DMS153 treated with DMSO at 0.1 percent for 48 hours (cell line): ENCODE data around the gene CLDN22.

Source experiments
- DNase-seq: peaks from one replicate; lab custom pipeline; 2025; ENCODE audit not compliant: unreplicated experiment; lab: John Stamatoyannopoulos, UW

The CLDN22 gene

DNA sequence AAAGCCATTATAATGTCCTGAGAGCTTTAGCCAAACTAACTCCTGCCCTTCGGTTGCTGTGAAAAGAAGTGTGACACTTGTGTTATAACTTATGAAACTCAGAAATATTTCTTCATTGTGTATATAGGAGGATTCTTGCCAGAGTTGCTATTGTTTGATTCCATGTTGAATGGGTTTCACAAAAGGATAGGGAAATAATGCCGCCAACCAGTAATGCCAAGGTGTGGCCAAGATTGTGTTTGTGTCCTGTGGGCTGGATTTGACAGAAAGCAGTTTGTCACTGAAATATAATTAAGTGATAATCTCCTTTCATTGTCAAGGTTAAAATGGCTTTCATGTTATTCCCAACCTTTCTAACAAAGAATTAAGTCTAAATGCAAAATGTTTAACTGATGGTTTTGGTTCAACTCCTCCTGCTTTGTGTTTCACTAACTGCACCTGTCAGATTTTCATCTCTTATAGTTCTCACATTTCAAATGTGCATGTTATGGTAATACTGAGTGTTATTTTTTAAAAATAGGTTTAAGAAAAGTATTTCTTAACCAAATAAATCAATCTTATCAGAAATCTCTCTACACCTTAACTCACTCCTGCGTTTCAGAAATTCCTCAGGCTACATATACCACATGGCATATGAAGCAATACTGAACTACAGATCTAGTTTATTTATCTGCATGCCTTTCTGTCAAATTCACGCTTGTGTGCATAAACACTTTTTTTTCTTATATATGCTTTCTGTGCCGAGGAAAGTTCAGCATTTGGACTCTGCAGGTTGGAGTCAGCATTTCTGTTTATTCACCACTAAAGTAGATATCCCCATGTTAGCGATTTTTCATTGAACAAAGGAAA is at the start of gene CLDN22:
TSS of gene CLDN22 (minus strand) at position 66 of the 849 bp plus-strand sequence. CDS start at position 8, 58 bp downstream.
- no peak for DNase-seq

DNA sequence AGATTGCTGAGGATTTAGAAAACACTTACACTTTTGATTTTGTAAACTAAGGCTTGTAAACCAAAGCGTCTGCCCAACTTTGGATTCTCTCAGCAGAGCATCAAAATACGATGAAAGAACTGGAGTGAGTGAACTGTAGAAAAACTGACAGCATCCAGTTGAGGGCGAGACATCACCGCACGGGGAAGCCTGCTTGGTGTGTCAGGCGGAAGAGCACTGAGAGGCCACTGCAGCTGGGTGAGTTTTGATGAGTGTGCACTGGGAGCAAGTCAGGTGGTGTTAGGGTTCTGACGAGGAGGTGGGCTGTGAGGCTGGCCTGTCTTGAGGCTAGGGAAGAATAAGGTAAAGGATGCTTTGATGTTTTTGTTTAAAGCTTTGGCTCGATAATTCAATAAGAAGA is 49.0 kb upstream of the CLDN22 start:
- no peak for DNase-seq

DNA sequence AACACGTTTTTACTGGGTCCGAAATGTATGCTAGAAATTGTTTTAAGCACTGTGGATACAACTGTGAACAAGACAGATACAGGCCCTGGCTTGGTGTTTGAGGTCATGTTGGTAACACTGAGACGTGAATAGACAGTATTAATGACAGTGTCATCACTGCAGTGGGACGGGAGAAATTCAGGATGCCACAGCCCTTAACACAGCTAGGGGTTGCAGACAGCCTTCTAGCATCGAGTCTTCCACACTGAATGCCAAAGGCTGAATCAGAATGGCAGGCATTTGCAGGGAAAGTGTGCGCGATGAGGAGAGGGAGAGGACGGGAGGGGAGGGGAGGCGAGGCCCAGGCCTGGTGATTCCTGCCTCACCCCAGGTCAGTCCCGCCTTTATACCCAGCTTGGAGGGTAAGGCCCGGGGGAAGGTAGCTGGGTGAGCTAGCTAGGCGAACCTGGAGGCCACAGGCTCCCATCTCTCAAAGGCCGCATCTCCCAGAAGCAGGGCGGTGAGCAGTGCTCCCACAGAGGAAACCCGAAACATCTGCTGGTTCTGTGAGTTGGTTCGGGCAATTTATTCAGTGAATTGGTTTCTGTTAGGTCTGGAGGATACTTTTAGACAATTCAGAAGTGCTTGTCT is 46.2 kb upstream of the CLDN22 start:
- no peak for DNase-seq

DNA sequence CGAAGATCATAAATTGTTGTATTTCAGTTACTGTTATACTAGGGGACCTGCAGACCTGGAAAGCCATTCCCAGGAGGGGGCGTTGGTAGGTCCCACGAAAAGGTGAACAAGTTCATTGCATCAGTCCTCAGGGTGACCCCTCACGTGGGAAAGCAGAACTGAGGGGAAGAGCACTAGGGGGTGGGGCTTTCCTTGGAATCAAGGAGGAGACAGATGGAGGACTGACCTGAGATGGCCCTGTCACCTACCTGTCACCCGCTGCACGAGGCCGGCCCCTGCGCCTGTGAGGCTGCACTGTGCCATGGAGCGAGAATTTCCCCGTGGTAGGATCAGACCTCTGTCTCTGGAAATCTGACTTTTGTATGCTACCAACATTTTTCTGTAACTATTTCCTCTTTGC is 43.9 kb upstream of the CLDN22 start:
- no peak for DNase-seq

DNA sequence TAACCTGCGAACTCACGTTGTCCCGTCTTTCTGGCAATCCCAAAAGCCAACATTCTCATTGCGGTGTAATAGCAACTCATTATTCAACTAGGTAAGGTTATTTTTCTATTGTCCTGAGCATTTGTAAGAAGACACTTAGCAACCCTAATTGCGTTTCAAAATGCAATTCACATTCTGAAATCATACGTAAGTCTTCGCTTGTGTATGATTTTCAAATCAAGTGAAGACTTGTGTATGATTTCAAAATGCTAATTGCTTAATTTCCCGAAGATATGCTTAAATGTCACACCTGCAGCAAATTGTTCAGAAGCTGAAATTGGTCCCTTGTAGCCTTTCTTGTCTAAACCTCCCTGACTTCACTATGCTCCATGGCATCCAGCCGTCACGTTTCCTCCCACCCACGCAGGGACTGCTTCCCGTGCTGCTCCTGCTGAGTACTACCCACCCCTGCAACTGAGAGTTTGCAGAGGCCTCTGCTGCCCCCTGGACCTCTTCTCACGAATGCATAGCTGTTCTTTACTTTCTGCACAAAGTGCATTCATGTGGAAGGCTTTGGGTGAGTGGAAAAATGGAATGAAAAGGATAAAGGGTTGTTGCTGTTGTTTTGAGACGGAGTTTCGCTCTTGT is 43.0 kb upstream of the CLDN22 start:
- no peak for DNase-seq

DNA sequence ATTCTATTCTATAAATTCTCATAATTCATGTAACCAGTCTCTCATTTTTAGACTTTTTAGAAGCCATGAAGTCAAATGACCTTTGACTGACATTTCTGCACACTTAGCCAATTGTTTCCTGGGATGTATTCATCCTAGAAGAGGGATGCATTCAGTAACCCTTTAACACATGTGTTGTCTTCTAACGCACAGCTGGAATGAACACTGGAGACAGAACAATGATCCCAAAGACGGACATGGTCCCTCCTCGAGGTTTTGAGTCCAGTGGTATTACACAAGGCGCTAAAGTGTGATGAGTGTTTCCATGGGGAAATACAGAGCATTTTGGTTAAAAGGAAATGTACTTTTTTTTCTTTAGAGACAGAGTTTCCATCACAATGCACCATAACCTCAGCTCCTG is 42.0 kb upstream of the CLDN22 start:
- DNase-seq, result no peak

DNA sequence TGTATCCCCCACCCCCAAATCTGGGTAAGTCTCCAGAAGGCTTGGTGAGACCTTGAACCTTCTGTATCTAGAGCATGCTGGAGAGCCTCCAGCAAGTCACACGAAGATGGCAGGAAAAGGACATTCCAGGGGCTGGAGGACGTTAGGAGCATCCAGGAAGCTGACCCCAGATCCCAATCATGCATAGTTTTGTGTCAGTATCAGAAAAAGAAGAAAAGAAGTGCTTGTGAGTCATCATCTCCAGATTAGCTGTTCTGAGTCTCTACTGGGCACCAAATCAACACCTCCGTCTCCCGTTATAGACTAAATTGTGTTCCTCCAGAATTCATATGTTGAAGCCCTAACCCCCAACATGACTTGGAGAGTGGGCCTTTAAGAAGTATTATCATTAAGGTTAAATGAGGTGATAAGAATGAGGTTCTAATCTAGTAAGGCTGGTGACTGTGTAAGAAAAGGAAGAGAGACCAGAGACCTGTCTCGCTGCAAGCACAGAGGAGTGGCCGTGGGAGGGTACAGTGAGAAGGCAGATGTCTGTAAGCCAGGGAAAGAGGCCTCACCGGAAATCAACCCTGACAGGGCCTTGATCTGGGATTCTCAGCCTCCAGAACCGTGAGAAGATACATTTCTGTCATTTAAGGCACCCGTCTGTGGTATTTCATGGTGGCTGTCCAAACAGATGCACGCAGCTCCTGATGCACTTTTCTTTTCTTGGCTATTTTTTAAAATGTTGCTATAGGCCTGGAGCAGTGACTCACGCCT is 40.3 kb upstream of the CLDN22 start:
- DNase-seq, result no peak

DNA sequence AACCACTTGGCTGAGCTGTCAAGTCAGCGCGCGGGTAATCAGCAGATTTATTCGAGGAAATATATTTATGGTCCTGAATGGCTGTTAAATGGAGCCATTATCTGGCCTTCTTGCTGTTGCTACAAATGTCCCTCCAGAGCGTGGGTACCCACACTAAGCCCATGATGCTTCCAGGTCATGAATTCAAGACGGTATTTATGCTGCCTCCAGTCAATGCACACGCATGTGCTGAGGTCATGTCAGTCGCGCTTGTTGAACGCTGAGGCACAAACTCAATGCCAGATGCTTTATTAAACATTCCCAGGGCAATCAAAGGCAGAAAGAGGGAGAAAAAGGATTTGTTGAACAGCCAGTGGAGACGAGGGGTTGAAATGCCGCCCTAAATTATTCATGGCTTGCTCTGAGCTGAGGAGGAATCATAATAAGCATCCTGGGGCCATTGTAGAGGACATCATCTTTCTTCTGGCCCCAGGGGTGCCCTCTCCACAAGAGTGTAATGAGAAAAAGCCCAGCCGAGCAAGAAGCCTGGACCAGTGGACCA is 38.2 kb upstream of the CLDN22 start:
- DNase-seq, result no peak

DNA sequence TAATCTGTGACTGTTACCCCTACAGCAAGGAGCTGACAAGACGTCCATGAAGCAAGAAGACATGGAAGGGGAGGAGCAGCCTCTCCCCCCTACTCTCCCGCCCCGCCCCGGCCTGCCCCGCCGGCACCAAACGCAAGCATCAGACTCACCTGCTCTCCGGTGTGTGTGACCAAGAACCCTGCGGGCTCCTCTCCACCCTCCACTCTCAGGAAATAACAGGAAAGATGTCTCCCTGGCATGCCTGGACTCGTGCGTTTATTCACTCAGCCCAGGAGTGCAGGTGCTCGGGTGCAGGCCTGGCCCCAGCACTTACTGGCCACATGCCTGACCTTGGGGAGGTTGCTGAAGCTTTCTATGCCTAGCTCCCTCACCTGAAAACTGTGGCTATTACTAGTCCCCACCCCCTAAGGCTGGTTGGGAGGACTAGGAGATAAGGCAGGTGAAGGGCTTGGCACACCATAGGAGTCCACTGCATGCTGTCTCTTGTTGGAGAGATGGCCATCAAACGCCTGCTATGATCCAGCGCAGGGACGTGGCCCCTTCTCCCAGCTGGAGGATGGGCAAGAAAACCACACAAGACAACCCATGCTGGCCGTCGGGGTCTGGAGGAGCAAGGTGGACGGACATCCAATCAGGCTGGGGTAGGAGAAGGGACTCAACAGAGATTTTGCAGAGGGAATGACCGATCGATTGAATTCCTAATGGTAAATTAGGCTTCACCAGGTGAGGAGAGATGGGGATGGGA is 37.0 kb upstream of the CLDN22 start:
- DNase-seq, result peak; percentile 49

DNA sequence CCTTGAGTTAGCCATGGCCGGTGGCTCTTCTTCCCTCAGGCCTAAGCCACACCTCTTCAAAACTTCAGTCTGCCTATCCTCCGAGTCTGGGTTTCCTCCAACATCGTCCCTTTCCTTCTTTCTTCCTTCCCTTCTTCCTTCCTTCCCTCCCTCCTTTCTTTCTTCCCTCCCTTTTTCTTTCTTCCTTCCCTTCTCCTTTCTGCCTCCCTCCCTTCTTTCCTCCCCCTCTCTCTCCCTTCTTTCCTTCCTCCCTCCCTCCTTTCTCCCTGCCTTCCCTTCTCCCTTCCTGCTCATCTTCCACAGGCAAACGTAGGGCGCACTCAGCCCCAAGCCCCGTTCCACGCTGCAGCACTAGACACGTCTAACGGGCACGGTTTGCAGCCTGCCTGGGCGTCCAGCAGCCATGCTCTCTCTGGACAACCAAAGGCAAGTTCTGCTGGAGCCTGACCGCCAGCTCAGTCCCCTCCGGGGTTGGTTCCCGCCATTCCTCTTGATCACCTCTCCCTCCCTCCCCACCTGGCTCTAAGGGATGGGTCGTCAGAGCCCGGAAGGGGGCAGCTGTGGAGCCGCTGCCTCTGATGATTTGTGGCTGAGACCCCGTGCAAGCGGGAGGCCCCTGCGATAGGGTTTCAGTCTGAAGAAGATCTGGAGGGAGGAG is 36.2 kb upstream of the CLDN22 start:
- DNase-seq, result peak; percentile 49

DNA sequence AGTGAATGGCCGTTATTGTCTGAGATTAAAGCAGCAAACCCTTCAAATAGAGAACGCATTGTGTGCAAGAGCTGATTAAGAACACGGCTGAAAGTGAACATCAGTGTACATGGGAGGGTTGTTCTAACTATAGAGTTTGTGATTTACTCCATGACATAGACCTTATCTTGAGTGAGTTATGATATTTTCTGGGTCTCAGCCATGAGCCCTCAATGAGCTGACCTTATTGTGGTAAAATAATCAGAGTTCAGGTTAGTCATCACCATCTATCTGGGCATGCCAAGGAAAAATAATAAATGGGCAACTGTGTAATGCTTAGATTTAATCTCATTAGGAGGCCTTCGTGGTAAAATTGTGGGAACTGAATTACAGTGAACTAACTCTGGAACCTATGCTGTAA is 35.3 kb upstream of the CLDN22 start:
- no peak for DNase-seq

DNA sequence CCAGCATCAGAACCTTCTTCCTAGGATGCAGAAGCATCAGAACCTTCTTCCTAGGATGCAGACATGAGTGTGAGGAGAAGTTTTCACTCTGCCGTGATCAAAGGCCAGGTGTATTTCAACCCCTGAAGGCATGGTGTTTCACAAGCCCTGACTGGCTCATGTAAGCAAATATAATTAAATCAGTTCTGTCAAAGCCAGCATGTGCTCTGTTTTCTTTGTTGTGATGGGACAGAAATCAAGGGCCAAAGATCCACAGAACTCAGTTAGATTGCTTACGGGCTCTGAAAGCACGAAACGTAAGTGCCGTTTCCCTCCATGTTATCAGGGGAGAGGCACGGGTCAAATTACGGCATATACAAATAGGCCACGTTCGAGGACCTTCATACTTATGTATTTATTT is 34.1 kb upstream of the CLDN22 start:
- DNase-seq, result peak; percentile 43

DNA sequence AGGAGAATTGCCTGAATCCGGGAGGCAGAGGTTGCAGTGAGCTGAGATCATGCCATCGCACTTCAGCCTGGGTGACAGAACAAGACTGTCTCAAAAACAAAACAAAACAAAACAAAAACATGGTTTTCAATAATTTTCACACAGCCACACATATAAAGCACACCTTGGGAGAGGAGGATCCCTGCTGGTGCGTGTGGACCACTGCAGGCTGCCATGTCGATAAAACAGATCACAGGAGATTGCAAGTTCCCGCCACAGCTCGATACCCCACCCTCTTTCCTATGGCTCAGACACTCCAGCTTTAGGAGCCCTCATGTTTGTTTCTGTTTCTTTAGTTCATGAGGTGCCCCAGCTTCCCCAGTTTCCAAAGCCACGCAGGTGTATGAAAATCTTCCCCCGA is 33.5 kb upstream of the CLDN22 start:
- DNase-seq, result no peak

DNA sequence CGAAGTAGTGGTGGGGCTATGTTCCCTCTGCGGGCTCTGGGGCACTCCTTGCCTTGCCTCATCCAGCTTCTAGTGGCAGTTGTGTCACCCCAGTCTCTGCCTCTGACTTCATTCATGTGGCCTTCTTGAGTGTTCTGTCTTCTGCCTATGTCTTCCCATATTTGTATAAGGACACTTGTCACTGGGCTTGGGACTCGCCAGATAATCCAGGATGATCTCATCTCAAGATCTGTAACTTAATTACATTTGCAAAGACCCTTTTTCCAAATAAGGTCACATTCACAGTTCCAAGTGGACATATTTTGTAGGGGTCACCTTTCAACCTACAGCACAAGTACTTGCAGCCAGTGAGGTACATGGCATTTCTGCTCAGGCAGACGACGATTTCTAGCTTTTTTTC is 32.5 kb upstream of the CLDN22 start:
- DNase-seq, result no peak

DNA sequence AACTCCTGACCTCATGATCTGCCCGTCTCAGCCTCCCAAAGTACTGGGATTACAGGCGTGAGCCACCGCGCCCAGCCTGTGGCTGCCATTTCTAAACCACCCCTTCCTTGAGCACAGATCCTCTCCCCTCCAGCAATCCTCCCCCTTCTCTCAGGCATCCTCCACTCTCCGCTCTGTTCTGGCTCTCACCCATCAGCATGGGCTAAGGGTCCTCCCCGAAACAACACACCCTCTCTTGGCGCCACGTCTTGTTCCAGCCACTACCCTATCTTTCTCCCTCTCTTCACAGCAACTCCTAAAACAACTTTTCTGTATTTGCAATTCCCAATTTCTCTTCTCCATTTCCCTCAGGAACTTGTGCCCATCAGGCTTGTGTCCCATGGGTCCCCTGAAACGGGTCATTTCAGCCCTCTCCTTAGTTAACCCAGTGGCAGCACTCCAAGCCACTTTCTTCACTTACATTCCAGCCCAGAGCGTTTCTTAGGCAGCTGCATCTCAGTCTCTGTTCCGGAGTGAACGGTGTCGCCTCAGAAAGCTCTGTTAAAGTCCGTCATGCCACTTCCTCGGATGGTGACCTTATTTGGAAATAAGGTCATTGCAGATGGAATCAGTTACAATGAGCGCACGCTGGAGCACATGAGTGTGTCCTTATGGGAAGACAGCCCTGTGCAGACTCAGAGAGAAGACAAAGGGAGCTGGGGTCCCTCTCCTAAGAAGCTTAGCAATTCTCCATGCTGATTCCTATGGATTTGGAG is 30.4 kb upstream of the CLDN22 start:
- no peak for DNase-seq

DNA sequence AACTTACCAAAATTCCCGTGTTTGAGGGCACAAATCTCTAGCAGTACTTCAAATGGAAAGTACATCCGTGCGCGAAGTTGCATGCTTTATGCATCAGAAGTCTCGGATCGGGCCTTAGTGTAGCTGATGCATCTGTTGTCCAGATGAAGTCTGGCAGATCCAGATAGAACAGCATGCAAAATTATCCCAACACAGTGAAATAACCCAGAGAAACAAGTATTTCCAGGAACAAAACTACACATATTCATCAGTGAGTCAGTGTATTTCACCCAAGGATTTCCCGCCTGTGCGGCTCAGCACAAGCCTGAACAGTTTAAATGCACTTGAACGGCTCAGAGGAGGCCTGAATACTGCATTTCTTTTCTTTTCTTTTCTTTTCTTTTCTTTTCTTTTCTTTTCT is 29.6 kb upstream of the CLDN22 start:
- no peak for DNase-seq

DNA sequence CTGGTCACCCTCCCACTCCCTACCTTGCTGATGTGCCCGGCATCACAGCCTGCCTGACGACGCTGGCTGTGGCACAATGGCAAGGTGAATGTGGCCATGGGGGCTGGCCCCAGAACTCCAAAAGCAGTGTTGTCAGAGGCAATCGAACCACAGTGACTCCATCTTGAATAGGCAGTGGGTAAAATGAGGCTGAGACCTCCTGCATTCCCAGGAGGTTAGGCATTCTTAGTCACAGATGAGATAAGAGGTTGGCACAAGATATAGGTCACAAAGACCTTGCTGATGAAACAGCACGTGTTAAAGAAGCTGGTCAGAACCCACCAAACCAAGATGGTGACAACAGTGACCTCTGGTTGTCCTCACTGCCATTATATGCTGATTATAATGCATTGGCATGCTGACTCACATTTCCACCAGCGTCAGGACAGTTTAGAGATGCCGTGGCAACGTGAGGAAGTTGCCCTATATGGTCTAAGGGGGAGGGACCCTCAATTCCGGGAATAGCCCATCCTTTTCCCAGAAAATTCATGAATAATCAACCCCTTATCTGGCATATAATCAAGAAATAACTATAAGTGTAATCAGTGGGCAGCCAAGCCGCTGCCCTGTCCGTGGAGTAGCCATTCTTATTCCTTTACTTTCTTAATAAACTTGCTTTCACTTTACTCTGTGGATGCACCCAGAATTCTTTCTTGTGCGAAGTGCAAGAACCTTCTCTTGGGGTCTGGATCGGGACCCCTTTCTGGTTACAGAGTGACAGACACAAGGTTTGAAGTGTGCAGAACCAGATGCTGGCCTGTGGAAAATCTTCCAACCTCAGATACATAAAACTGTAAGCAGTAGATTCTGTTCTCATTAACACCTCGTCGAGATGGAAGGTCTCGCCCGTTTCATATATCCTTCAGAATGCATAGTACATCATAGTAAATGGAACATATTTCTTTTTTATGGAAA is 28.9 kb upstream of the CLDN22 start:
- no peak for DNase-seq

DNA sequence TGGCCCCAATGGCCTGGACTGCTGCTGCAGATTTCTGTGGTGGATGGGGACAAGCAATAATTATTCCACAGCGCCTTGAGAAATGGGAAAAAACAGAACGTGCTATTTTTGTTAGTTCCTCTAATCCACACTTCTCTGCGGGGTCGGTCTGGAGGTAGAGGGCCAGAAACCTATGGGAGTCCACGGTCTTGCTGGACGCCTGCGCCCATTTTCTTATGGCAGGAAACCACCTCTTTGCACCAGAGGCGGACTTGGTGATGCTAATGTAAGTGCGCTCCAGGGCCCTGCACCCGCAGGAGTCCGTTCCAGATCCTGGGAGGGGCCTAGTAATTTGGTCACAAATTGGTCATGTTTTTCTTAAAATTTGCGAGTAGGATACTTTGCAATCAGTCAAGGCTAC is 28.1 kb upstream of the CLDN22 start:
- no peak for DNase-seq
